Upper lobe of left lung (tissue), 4 donors: Measurements from ENCODE around the gene SFMBT2.

ENCODE experiments used
- CTCF ChIP-seq, 6 experiments: fragments of 450-650 bp in 4 of 6; fragments of 200-600 bp in 2 of 6; sonication (generic) in 2 of 6; IDR thresholded peaks; one replicate each; pipeline ENCODE4 v1.5.1; 2016 to 2019; ENCODE audit warnings: antibody characterized with exemption in 6 of 6
- EP300 ChIP-seq, 4 donors: sonication (generic); formaldehyde crosslinking; IDR thresholded peaks; one replicate each; pipeline ENCODE4 v1.5.1; 2017; ENCODE audit warnings: antibody characterized with exemption in 4 of 4, control low read depth in 2 of 4
- POLR2A ChIP-seq, 4 donors: fragments of 450-650 bp; IDR thresholded peaks; one replicate each; pipeline ENCODE4 v1.5.1; 2016 to 2017; ENCODE audit warnings: antibody characterized with exemption in 4 of 4, mild to moderate bottlenecking in 2 of 4
- POLR2AphosphoS5 ChIP-seq, 2 donors: sonication (generic); formaldehyde crosslinking; IDR thresholded peaks; one replicate each; pipeline ENCODE4 v1.5.1; 2017; ENCODE audit warnings: antibody characterized with exemption in 2 of 2

GRCh38 chr10:7374795-7375194 is 36.0 kb downstream of the SFMBT2 start:
- TF ChIP-seq CTCF (IDR thresholded peaks at IDR 0.05) (no peak), POLR2A (IDR thresholded peaks at IDR 0.05) (no peak), POLR2AphosphoS5 (IDR thresholded peaks at IDR 0.05) (no peak), EP300 (IDR thresholded peaks at IDR 0.05) (no peak)
